NT2/D1 (cell line): ENCODE measurements around the gene ARHGEF11.

Experiments used
- DNase-seq: peaks from one replicate; pipeline ENCODE4 v3.0.0-alpha.2; 2011; ENCODE audit warnings: low read depth, low spot score
- H3K27me3 ChIP-seq: 2 replicates; pipeline ENCODE4 v1.6.0; 2011; ENCODE audit warnings: mild to moderate bottlenecking; ENCODE audit not compliant: insufficient read length, insufficient read depth
- H3K36me3 ChIP-seq: 2 replicates; pipeline ENCODE4 v1.6.1; 2011; ENCODE audit warnings: mild to moderate bottlenecking, low read length, mixed read lengths; ENCODE audit not compliant: insufficient read depth, insufficient read length
- H3K4me1 ChIP-seq: 2 replicates; pipeline ENCODE4 v1.5.1; 2011; ENCODE audit not compliant: insufficient read depth, insufficient read length
- H3K4me3 ChIP-seq: 2 replicates; pipeline ENCODE4 v1.5.1; 2011; ENCODE audit warnings: low read depth; ENCODE audit not compliant: insufficient read length
- H3K9ac ChIP-seq: 2 replicates; pipeline ENCODE4 v1.6.0; 2011; ENCODE audit warnings: low read depth; ENCODE audit not compliant: insufficient read length
- H3K9me3 ChIP-seq: 2 replicates; pipeline ENCODE4 v1.5.1; 2011; ENCODE audit warnings: mild to moderate bottlenecking, low read length; ENCODE audit not compliant: insufficient read depth
- SUZ12 ChIP-seq: IDR thresholded peaks from 2 replicates; pipeline ENCODE4 v1.6.1; 2011; ENCODE audit not compliant: insufficient read length, insufficient read depth; ENCODE audit errors: extremely low read depth
- YY1 ChIP-seq: IDR thresholded peaks from 2 replicates; pipeline ENCODE4 v1.6.1; 2011; ENCODE audit not compliant: insufficient read length, insufficient read depth
- ZNF274 ChIP-seq: IDR thresholded peaks from 2 replicates; pipeline ENCODE4 v1.6.1; 2011; ENCODE audit warnings: mild to moderate bottlenecking, low read depth, low read length

Gene ARHGEF11

DNA sequence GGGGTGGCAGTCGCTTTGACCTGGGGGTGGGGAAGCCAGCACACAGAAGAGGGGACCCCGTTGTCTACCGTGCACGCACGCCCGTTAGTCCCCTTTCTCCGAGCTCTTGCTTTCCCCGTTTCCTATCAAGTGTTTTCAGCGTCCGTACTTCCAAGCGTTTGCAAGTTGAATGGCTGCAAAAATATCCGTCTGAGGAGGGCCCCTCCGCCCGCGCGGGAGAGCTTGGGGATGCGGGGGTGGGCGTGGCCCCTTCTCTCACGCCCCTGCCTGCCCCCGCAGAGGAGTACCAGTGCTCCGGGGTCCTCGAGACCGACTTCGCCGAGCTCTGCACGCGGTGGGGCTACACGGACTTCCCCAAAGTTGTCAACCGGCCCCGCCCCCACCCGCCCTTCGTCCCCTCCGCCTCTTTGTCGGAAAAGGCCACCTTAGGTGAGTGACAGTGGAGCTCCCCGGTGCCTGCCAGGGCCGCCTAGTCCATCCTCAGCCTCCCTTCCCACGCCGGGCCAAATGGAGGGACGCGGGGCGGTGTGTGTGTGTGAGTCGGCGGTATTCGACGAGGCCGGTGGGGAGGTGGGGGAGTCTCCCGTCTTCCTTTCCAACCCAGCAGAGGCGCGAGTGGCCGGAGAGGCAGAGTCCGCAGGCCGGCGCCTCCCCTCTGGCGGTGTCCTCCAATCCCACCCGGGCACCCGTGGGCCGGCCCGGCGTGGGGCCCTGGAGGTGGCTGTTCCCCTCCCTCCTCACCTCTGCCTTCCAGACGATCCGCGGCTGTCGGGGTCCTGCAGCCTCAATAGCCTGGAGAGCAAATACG lies 121.7 kb downstream of the ARHGEF11 start:
- no peaks in the 10 kb centered on the region for H3K36me3 ChIP-seq
- H3K9ac ChIP-seq, result peak overlapping the region; percentile 69
- H3K9me3 ChIP-seq, result no peaks in the 10 kb centered on the region
- DNase-seq, result no peak
- peaks cover 95% of the 10 kb centered on the region for H3K27me3 ChIP-seq
- peak; percentile 75 for TF ChIP-seq SUZ12
- TF ChIP-seq ZNF274, result no peak
- peak overlapping the region; percentile 48 for H3K4me3 ChIP-seq
- H3K4me1 ChIP-seq, result peaks cover 14% of the 10 kb centered on the region

DNA sequence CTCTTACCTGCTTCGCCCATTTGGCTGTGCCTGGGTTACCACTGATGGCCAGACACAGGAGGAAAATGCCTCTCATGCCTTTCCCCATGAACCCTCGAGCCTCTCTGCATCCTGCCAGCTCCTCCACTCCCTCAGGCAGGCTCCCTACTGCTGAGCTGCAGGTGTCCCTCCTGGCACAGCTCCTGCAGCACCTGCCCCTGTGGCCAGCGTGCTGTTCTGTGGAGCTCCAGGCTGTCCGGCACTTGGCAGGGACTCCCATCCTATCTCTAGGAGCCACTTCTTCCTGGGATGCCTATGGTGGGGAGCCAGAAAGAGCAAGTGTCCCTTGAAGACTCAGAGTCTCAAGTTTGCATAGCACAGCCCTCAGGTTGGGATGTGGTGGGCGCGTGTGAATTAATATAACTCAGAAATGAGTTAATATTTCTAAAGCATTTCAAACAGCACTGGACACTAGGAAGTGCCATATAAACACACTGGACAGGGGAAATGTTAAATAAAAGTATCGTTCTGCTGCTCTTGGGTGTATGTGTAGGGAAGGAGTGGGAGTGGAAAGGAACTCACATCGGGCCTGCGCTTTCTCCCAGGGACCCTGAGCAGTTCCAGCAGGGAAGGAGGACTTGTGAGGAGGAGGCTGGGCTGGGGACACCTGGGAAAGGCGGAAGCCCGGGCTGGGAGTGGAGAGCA lies 122.4 kb downstream of the ARHGEF11 start:
- peak overlapping the region; percentile 48 for H3K4me3 ChIP-seq
- H3K9ac ChIP-seq, result no peak overlapping the region
- TF ChIP-seq ZNF274 (no peak), SUZ12 (peak; percentile 21), YY1 (no peak)
- H3K27me3 ChIP-seq, result peaks cover 88% of the 10 kb centered on the region
- no peak for DNase-seq
- no peaks in the 10 kb centered on the region for H3K36me3 ChIP-seq
- peaks cover 14% of the 10 kb centered on the region for H3K4me1 ChIP-seq
- H3K9me3 ChIP-seq, result no peaks in the 10 kb centered on the region

DNA sequence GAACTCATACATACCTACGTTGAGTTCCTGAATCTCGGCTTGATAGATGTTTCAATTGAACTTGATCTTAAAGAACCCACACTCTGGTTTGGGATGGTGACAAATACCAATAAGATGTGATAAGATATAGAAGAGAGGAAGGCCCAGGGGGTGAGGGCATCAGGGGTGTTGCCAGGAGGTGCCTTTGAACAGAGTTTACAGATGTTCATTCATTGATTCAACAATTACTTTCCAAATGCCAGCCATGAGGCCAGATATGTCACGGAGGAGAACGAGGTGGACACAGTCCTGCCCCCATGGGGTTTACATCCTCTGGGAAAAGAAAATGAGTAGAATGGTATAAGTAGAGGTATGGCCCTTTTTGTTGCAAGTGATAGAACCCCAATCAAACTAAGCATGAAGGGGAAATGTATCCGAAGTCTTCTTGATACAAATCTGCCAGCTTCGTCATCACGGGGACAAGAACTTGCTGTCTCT lies 124.5 kb downstream of the ARHGEF11 start:
- peaks cover 67% of the 10 kb centered on the region for H3K27me3 ChIP-seq
- no peak for DNase-seq
- H3K4me3 ChIP-seq, result peak overlapping the region; percentile 54
- H3K36me3 ChIP-seq, result peaks cover under 1% of the 10 kb centered on the region
- H3K4me1 ChIP-seq, result peaks cover 10% of the 10 kb centered on the region
- peak overlapping the region; percentile 86 for H3K9ac ChIP-seq
- no peaks in the 10 kb centered on the region for H3K9me3 ChIP-seq
- TF ChIP-seq ZNF274 (no peak), SUZ12 (no peak), YY1 (no peak)

DNA sequence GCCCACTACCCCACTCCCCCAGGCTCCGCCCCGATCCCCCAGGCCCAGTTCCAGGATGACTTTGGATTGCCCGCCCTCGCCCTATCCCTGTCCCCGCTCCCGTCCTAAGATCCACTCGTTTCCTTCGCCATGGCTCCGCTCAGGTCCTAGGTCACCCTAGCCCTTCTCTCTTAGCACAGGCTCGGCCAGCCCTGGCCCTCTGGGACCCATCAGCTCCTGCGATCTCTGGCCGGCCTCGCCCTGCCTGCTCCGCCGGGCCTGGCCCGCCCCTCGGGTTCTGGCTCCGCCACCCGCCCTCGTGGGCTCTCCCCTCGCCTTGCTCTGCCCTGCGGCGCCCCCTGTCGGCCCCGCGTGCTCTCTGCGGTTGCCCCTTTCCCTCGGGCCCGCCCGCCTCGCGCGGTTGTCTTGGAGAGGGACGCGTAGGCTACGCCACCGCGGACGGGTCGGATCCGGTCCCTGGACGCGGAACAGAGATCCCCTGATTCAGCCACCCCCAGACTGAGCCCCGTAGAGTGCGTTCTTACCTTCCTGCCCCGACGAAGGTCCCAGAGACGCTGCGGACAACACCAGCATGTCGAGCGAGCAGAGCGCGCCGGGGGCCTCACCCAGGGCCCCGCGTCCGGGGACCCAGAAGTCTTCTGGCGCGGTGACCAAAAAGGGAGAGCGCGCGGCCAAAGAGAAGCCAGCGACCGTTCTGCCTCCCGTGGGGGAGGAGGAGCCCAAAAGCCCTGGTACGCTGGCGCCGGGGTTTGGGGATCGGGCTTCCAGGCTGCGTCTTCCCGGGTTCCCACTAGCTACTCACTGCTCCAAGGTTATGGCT lies 125.1 kb downstream of the ARHGEF11 start, which contains the start of gene LRRC71:
LRRC71 (plus strand) TSS at position 400 of the 820 bp plus-strand sequence; CDS start at position 572, 172 bp downstream.
- DNase-seq, result peak; percentile 68
- peaks cover 8% of the 10 kb centered on the region for H3K4me1 ChIP-seq
- H3K9ac ChIP-seq, result peak within 1 kb of the TSS; percentile 86
- H3K36me3 ChIP-seq, result peaks cover 7% of the 10 kb centered on the region
- TF ChIP-seq YY1, result no peak
- no peak for TF ChIP-seq ZNF274
- TF ChIP-seq SUZ12, result peak; percentile 81
- peaks cover 61% of the 10 kb centered on the region for H3K27me3 ChIP-seq
- peak within 1 kb of the TSS; percentile 54 for H3K4me3 ChIP-seq
- no peaks in the 10 kb centered on the region for H3K9me3 ChIP-seq

DNA sequence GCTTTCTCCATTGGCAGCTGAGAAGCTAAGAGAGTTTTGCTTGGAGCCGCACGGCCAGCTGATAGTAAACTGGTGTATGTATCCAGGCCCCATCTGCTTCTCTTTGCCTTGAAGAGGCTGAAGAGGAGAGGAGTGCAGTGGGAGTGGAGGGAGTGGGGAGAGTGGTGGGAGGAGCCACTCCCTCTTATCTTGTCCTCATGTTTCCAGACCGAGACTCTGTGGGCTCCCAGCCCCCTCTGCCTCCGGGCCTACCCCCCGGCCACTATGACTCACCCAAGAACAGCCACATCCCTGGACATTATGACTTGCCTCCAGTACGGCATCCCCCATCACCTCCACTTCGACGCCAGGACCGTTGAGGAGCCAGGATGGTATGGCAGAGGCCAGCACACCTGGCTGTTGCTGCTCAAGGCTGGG lies 131.1 kb downstream of the ARHGEF11 start:
- Histone ChIP-seq H3K9me3 (no peaks in the 10 kb centered on the region), H3K27me3 (peaks cover 4% of the 10 kb centered on the region), H3K4me1 (peaks cover 21% of the 10 kb centered on the region), H3K9ac (no peak overlapping the region), H3K4me3 (no peak overlapping the region), H3K36me3 (peaks cover 48% of the 10 kb centered on the region)
- no peak for TF ChIP-seq YY1
- TF ChIP-seq SUZ12, result no peak
- TF ChIP-seq ZNF274, result no peak
- no peak for DNase-seq

DNA sequence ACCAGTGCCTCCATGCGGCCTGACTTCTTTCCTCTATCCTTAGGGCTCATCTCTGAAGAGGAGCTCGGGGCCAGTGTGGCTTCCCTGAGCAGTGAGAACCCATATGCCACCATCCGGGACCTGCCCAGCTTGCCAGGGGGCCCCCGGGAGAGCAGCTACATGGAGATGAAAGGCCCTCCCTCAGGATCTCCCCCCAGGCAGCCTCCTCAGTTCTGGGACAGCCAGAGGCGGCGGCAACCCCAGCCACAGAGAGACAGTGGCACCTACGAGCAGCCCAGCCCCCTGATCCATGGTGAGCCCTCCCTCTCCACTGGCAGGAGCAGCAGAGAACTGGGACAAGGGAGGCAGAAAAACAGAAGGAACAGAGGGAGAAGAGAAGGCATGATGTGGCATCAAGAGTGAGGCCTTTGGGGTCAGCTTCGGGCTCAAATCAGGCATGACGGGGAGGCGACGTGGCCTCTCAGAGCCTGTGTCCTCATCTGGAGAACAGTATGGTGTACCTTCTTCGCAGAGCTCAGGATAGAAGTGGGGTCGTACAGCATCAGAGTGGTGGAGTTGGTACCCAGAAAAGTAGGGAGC lies 131.6 kb downstream of the ARHGEF11 start:
- no peak overlapping the region for H3K4me3 ChIP-seq
- H3K36me3 ChIP-seq, result peaks cover 53% of the 10 kb centered on the region
- peaks cover 21% of the 10 kb centered on the region for H3K4me1 ChIP-seq
- DNase-seq, result no peak
- H3K27me3 ChIP-seq, result peaks cover under 1% of the 10 kb centered on the region
- no peak overlapping the region for H3K9ac ChIP-seq
- TF ChIP-seq YY1 (no peak), ZNF274 (no peak), SUZ12 (no peak)
- H3K9me3 ChIP-seq, result no peaks in the 10 kb centered on the region
